ENCODE results near the gene TPM1.

The TPM1 gene

DNA sequence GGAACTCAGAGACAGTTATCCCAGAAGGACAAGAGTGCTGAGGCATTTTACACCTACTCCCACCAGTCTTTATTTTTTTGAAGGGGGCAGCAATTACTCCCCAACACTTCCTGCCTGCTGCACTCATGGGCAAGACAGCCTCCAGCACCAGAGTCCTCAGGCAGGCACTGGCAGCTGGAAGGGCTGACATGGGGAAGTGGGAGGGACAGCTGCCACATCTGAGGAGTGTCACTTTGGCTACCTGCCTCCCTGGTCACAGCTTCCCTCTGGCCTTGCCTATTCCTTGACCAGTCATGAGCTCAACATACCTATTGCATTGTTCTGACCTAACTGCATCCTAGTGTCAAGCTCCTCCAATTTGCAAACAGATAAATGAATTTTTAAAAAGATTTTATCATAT, 68.9 kb downstream of the TPM1 start:
- Histone ChIP-seq H3K9ac (no peak overlapping the region), H2AFZ (ENCODE audit: low read depth) (no peak overlapping the region), H3K36me3 (ENCODE audit: insufficient read depth) (no peaks in the 10 kb centered on the region), H4K20me1 (ENCODE audit: insufficient read depth) (no peaks in the 10 kb centered on the region), H3K27ac (no peak overlapping the region), H3K4me2 (no peak overlapping the region), H3K4me1 (ENCODE audit: low read depth, poor library complexity, severe bottlenecking) (no peaks in the 10 kb centered on the region), H3K27me3 (ENCODE audit: insufficient read depth, low read depth) (no peaks in the 10 kb centered on the region), H3K4me3 (IDR thresholded peaks at IDR 0.05; ENCODE audit: insufficient read depth, low read depth, low read length) (no peak overlapping the region), H3K79me2 (ENCODE audit: insufficient read depth, low read depth) (no peaks in the 10 kb centered on the region)
- TF ChIP-seq, protein P1, sequence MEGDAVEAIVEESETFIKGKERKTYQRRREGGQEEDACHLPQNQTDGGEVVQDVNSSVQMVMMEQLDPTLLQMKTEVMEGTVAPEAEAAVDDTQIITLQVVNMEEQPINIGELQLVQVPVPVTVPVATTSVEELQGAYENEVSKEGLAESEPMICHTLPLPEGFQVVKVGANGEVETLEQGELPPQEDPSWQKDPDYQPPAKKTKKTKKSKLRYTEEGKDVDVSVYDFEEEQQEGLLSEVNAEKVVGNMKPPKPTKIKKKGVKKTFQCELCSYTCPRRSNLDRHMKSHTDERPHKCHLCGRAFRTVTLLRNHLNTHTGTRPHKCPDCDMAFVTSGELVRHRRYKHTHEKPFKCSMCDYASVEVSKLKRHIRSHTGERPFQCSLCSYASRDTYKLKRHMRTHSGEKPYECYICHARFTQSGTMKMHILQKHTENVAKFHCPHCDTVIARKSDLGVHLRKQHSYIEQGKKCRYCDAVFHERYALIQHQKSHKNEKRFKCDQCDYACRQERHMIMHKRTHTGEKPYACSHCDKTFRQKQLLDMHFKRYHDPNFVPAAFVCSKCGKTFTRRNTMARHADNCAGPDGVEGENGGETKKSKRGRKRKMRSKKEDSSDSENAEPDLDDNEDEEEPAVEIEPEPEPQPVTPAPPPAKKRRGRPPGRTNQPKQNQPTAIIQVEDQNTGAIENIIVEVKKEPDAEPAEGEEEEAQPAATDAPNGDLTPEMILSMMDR (conservative IDR thresholded peaks at IDR 0.05; ENCODE audit: low read depth, low read length): no peak

DNA sequence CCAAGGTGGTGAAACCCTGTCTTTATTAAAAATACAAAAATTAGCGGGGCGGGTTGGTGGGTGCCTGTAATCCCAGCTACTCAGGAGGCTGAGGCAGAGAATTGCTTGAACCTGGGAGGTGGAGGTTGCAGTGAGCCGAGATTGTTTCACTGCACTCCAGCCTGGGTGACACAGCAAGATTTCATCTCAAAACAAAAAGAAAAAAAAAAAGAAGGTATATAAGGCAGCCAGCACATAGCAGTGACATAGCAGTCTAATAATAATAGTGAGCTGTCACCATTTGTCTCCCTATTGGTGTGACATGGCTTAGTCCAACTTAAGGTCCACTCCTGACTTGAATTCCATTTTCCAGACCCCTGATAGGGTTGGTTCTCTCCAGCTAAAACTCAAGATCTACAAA, 70.3 kb downstream of the TPM1 start:
- no peak overlapping the region for H3K4me3 ChIP-seq (IDR thresholded peaks at IDR 0.05; ENCODE audit: insufficient read depth, low read depth, low read length)
- no peaks in the 10 kb centered on the region for H3K36me3 ChIP-seq (ENCODE audit: insufficient read depth)
- no peak overlapping the region for H3K4me2 ChIP-seq
- no peak overlapping the region for H3K27ac ChIP-seq
- H4K20me1 ChIP-seq (ENCODE audit: insufficient read depth): no peaks in the 10 kb centered on the region
- H3K4me1 ChIP-seq (ENCODE audit: low read depth, poor library complexity, severe bottlenecking): no peaks in the 10 kb centered on the region
- H3K27me3 ChIP-seq (ENCODE audit: insufficient read depth, low read depth): no peaks in the 10 kb centered on the region
- no peaks in the 10 kb centered on the region for H3K79me2 ChIP-seq (ENCODE audit: insufficient read depth, low read depth)
- no peak overlapping the region for H3K9ac ChIP-seq
- TF ChIP-seq, protein P1 (conservative IDR thresholded peaks at IDR 0.05; ENCODE audit: low read depth, low read length): no peak
- no peak overlapping the region for H2AFZ ChIP-seq (ENCODE audit: low read depth)

DNA sequence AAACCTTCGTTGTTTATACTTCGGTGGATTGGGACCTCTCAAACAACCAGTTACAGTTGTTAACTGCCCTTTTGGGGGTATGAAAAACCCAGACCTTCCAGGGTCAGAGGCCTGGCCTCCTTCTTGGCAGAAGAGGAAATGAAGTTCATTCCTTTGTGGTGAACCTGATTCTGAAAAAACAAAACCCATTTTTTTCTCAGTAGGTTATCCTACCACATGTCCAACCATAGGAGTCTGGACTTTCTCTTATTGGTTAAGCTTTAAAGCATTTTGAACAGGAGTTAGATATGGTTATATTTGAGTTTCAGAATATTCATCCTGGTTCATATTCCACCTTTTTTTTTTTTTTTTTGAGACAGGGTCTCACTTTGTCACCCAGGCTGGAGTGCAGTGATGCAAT, 71.9 kb downstream of the TPM1 start:
- Histone ChIP-seq H3K36me3 (ENCODE audit: insufficient read depth) (no peaks in the 10 kb centered on the region), H3K4me3 (IDR thresholded peaks at IDR 0.05; ENCODE audit: insufficient read depth, low read depth, low read length) (no peak overlapping the region), H3K4me2 (no peak overlapping the region), H3K27ac (no peak overlapping the region), H3K9ac (no peak overlapping the region), H4K20me1 (ENCODE audit: insufficient read depth) (no peaks in the 10 kb centered on the region), H3K27me3 (ENCODE audit: insufficient read depth, low read depth) (no peaks in the 10 kb centered on the region), H2AFZ (ENCODE audit: low read depth) (no peak overlapping the region), H3K4me1 (ENCODE audit: low read depth, poor library complexity, severe bottlenecking) (no peaks in the 10 kb centered on the region), H3K79me2 (ENCODE audit: insufficient read depth, low read depth) (no peaks in the 10 kb centered on the region)
- TF ChIP-seq, protein P1 (conservative IDR thresholded peaks at IDR 0.05; ENCODE audit: low read depth, low read length): no peak

All from KMS-11 (cell line).